IMR-90 (cell line): Measurements from ENCODE around the gene CYRIA. TPM values are rescaled to one million over a fixed set of nuclear protein-coding genes. Genes with fewer than 3 reads are reported as not detected.

Source experiments
- ATAC-seq: fragments of 200-7000 bp; cut with Tn5 transposase; 2 replicates; pipeline ENCODE4 v1.9.1; 2020; ENCODE audit warnings: low read depth, mild to moderate bottlenecking, moderate library complexity
- BruUV-seq: library from RNA; stranded (reverse); fragments of 400-500 nt; replicated peaks from 2 replicates; lab custom pipeline; 2021; lab: Mats Ljungman, UMichigan
- CTCF ChIA-PET: fragments of 300-600 bp; formaldehyde crosslinking; extraction: SDS; loops from one replicate; lab custom pipeline; 2021; ENCODE audit warnings: antibody characterized with exemption; lab: Yijun Ruan, JAX
- POLR2A ChIA-PET: fragments of 300-600 bp; sonication (Branson Sonifier 250); formaldehyde crosslinking; loops from one replicate; lab custom pipeline; 2022; ENCODE audit warnings: antibody characterized with exemption; ENCODE audit not compliant: unreplicated experiment; lab: Charles Lee
- DNase-seq: peaks from one replicate; pipeline ENCODE4 v3.0.0; 2013
- H2AFZ ChIP-seq: replicated peaks from 2 replicates; pipeline ENCODE3; 2013; ENCODE audit warnings: low read length, mild to moderate bottlenecking; ENCODE audit not compliant: poor library complexity
- H2AK5ac ChIP-seq: 2 replicates; pipeline ENCODE4 v1.6.1; 2013; ENCODE audit warnings: low read depth, low read length, inconsistent platforms
- H2AK9ac ChIP-seq: replicated peaks from 2 replicates; pipeline ENCODE3; 2013; ENCODE audit warnings: mild to moderate bottlenecking, low read depth, low read length, moderate library complexity; ENCODE audit not compliant: poor library complexity
- H2BK120ac ChIP-seq: 2 replicates; pipeline ENCODE4 v1.6.1; 2013; ENCODE audit warnings: low read depth, low read length, inconsistent platforms
- H2BK15ac ChIP-seq: 3 replicates; pipeline ENCODE4 v1.6.1; 2013; ENCODE audit warnings: low read depth, low read length, inconsistent platforms
- H2BK20ac ChIP-seq: 2 replicates; pipeline ENCODE4 v1.6.1; 2013; ENCODE audit warnings: low read depth, mild to moderate bottlenecking, inconsistent platforms, low read length, moderate library complexity
- H2BK5ac ChIP-seq: 2 replicates; pipeline ENCODE4 v1.6.1; 2013; ENCODE audit warnings: mild to moderate bottlenecking, low read depth, low read length, inconsistent platforms; ENCODE audit not compliant: poor library complexity, severe bottlenecking
- H3K14ac ChIP-seq: replicated peaks from 2 replicates; pipeline ENCODE4 v1.6.1; 2013; ENCODE audit warnings: low read depth, low read length, inconsistent platforms
- H3K18ac ChIP-seq: 2 replicates; pipeline ENCODE4 v1.6.1; 2013; ENCODE audit warnings: low read depth, low read length, control low read depth
- H3K23ac ChIP-seq: 2 replicates; pipeline ENCODE4 v1.6.1; 2013; ENCODE audit warnings: low read depth, low read length, inconsistent platforms
- H3K27ac ChIP-seq: 2 replicates; pipeline ENCODE4 v1.5.1; 2013; ENCODE audit warnings: mild to moderate bottlenecking, control low read depth, low read length; ENCODE audit not compliant: insufficient read depth
- H3K27me3 ChIP-seq: 2 replicates; pipeline ENCODE4 v1.6.1; 2013; ENCODE audit warnings: low read length; ENCODE audit not compliant: control insufficient read depth, insufficient read depth
- H3K36me3 ChIP-seq: 2 replicates; pipeline ENCODE4 v1.6.1; 2013; ENCODE audit warnings: low read length, mixed read lengths; ENCODE audit not compliant: control insufficient read depth, insufficient read depth
- H3K4ac ChIP-seq: 2 replicates; pipeline ENCODE4 v1.6.1; 2013; ENCODE audit warnings: low read depth, low read length, inconsistent platforms
- H3K4me1 ChIP-seq: 2 replicates; pipeline ENCODE4 v1.6.1; 2013; ENCODE audit warnings: low read length, mixed read lengths; ENCODE audit not compliant: control insufficient read depth, insufficient read depth
- H3K4me2 ChIP-seq: 2 replicates; pipeline ENCODE4 v1.6.1; 2013; ENCODE audit warnings: low read depth, mild to moderate bottlenecking, control low read depth, low read length, moderate library complexity
- H3K4me3 ChIP-seq: 2 replicates; pipeline ENCODE4 v1.5.1; 2013; ENCODE audit warnings: low read depth, mild to moderate bottlenecking, control low read depth, low read length, moderate library complexity; ENCODE audit not compliant: insufficient read depth
- H3K56ac ChIP-seq: 2 replicates; pipeline ENCODE4 v1.6.1; 2013; ENCODE audit warnings: low read length, inconsistent platforms; ENCODE audit not compliant: insufficient read depth; ENCODE audit errors: extremely low read depth
- H3K79me1 ChIP-seq, 2 experiments: 2 replicates each; pipeline ENCODE4 v1.6.1; 2013; ENCODE audit warnings: low read length in 2 of 2, inconsistent platforms in 1 of 2, low read depth in 1 of 2
- H3K9ac ChIP-seq: 2 replicates; pipeline ENCODE4 v1.6.1; 2013; ENCODE audit warnings: low read depth, low read length, control low read depth
- H3K9me1 ChIP-seq: 2 replicates; pipeline ENCODE4 v1.6.1; 2013; ENCODE audit warnings: low read length, inconsistent platforms; ENCODE audit not compliant: insufficient read depth
- H3K9me3 ChIP-seq: 2 replicates; pipeline ENCODE4 v1.6.1; 2013; ENCODE audit warnings: low read length; ENCODE audit not compliant: control insufficient read depth, insufficient read depth
- H4K20me1 ChIP-seq: 2 replicates; pipeline ENCODE4 v1.6.1; 2013; ENCODE audit warnings: low read length, inconsistent platforms; ENCODE audit not compliant: insufficient read depth
- H4K5ac ChIP-seq: 2 replicates; pipeline ENCODE4 v1.6.1; 2013; ENCODE audit warnings: mild to moderate bottlenecking, low read depth, low read length, control low read depth
- H4K8ac ChIP-seq, 2 experiments: 2 replicates each; pipeline ENCODE4 v1.6.1; 2013; ENCODE audit warnings: low read depth in 2 of 2, low read length in 2 of 2, control low read depth in 1 of 2, inconsistent platforms in 1 of 2
- H4K91ac ChIP-seq: 2 replicates; pipeline ENCODE4 v1.6.1; 2013; ENCODE audit warnings: low read depth, low read length, inconsistent platforms; ENCODE audit not compliant: insufficient read depth
- BHLHE40 ChIP-seq: fragments of 150-350 bp; IDR thresholded peaks from 2 replicates; pipeline ENCODE4 v1.6.1; 2016; ENCODE audit warnings: mild to moderate bottlenecking, low read depth, low read length
- CEBPB ChIP-seq: IDR thresholded peaks from 2 replicates; pipeline ENCODE4 v1.6.1; 2012; ENCODE audit warnings: low read depth, low read length, improper control_type of control experiment
- CHD1 ChIP-seq: IDR thresholded peaks from 2 replicates; pipeline ENCODE4 v1.6.1; 2012; ENCODE audit warnings: low read depth, low read length, improper control_type of control experiment
- FOS ChIP-seq: fragments of 150-350 bp; IDR thresholded peaks from 2 replicates; pipeline ENCODE4 v1.6.1; 2016; ENCODE audit warnings: low read depth, low read length
- MAFK ChIP-seq: IDR thresholded peaks from 2 replicates; pipeline ENCODE4 v1.6.1; 2012; ENCODE audit warnings: low read depth, low read length, improper control_type of control experiment
- MAZ ChIP-seq: IDR thresholded peaks from 2 replicates; pipeline ENCODE4 v1.6.1; 2012; ENCODE audit warnings: low read depth, mild to moderate bottlenecking, low read length, improper control_type of control experiment, moderate library complexity, borderline replicate concordance
- MXI1 ChIP-seq: IDR thresholded peaks from 2 replicates; pipeline ENCODE4 v1.6.1; 2012; ENCODE audit warnings: low read depth, mild to moderate bottlenecking, low read length, moderate library complexity, borderline replicate concordance
- NFE2L2 ChIP-seq: fragments of 150-350 bp; IDR thresholded peaks from 2 replicates; pipeline ENCODE4 v1.6.1; 2016; ENCODE audit warnings: low read depth, mild to moderate bottlenecking, low read length
- POLR2A ChIP-seq: IDR thresholded peaks from 2 replicates; pipeline ENCODE4 v1.6.1; 2012; ENCODE audit warnings: mild to moderate bottlenecking, low read depth, low read length
- RAD21 ChIP-seq: IDR thresholded peaks from 2 replicates; pipeline ENCODE4 v1.6.1; 2012; ENCODE audit warnings: low read length, improper control_type of control experiment
- RCOR1 ChIP-seq: IDR thresholded peaks from 2 replicates; pipeline ENCODE4 v1.6.1; 2012; ENCODE audit warnings: mild to moderate bottlenecking, low read length, improper control_type of control experiment; ENCODE audit not compliant: insufficient replicate concordance
- RFX5 ChIP-seq: IDR thresholded peaks from 2 replicates; pipeline ENCODE4 v1.8.0; 2012; ENCODE audit warnings: low read depth, mild to moderate bottlenecking, low read length, moderate library complexity
- SMC3 ChIP-seq: fragments of 150-350 bp; IDR thresholded peaks from 2 replicates; pipeline ENCODE4 v1.6.1; 2016; ENCODE audit warnings: low read depth, mild to moderate bottlenecking, antibody characterized with exemption, low read length, moderate library complexity
- WGBS, 2 experiments: methylation state at CpG; one replicate each; pipeline versions ENCODE4 v1.1.5 to v1.1.7; 2013; ENCODE audit warnings: missing lambda C conversion rate in 2 of 2; ENCODE audit not compliant: insufficient read length in 1 of 2; ENCODE audit errors: extremely low coverage in 2 of 2; 5-methylcytosine and 5-hydroxymethylcytosine counted together
- dilution Hi-C: fragments of 300-500 bp; cut with HindIII; formaldehyde crosslinking; loops from one replicate; pipeline ENCODE4 v1.14.3; 2018; ENCODE audit warnings: low sequenced_read_pairs; ENCODE audit not compliant: unreplicated experiment
- in situ Hi-C: fragments of 300-500 bp; cut with MboI; formaldehyde crosslinking; loops from 3 replicates; pipeline ENCODE4 v1.14.3; 2019; ENCODE audit warnings: low sequenced_read_pairs, inconsistent platforms, mixed read lengths
- intact Hi-C: fragments of 100-400 bp; cut with micrococcal nuclease; formaldehyde crosslinking; loops from 2 replicates; pipeline ENCODE4 v1.10.0; 2022
- polyA plus RNA-seq, 3 experiments: library from polyadenylated mRNA; depleted of rRNA; stranded (reverse); fragments of >200 nt; gene quantifications; 2 replicates each; pipeline ENCODE4 v1.2.3, GENCODE V29; 2012; ENCODE audit warnings: low replicate concordance in 1 of 3
- total RNA-seq: library from RNA; depleted of rRNA; stranded (reverse); fragments of >200 nt; gene quantifications from 2 replicates; pipeline ENCODE4 v1.2.3, GENCODE V29; 2012
- TF ChIP-seq, protein P1 (sequence below): conservative IDR thresholded peaks from 2 replicates; pipeline ENCODE4 v1.5.1; 2012; ENCODE audit warnings: mild to moderate bottlenecking, low read depth, low read length, improper control_type of control experiment
- TF ChIP-seq, protein P2 (sequence below): fragments of 150-350 bp; IDR thresholded peaks from 2 replicates; pipeline ENCODE4 v1.6.1; 2016; ENCODE audit warnings: low read depth, mild to moderate bottlenecking, low read length, moderate library complexity, borderline replicate concordance
- TF ChIP-seq, protein P3 (sequence below): fragments of 150-350 bp; IDR thresholded peaks from 2 replicates; pipeline ENCODE4 v1.6.1; 2017; ENCODE audit warnings: mild to moderate bottlenecking, antibody characterized with exemption, low read length, low read depth

Gene CYRIA
- total and polyA plus RNA-seq, 2 of the 4 experiments (the other 2 are of a cell fraction), result 1.7 to 3.8 TPM

- no peak overlapping the region for H2BK15ac ChIP-seq
- H4K5ac ChIP-seq, result no peak overlapping the region
- in situ Hi-C loops (no loop called here), dilution Hi-C loops (no loop called here), intact Hi-C loops (no loop called here)
- H2BK5ac ChIP-seq, result no peak overlapping the region
- H4K20me1 ChIP-seq, result no peaks in the 10 kb centered on the region
- H4K8ac ChIP-seq, result no peak overlapping the region
- H3K27ac ChIP-seq, result no peak overlapping the region
- ChIA-PET POLR2A (no interaction called here), CTCF (interaction anchor here (1.2 kb wide), 1 partner anchor 12 kb away, joined by 4 read pairs; no protein-coding TSS in a partner anchor)
- no peak overlapping the region for H4K91ac ChIP-seq
- H3K79me1 ChIP-seq, result no peaks in the 10 kb centered on the region
- no TSS peak for BruUV-seq
- H2BK20ac ChIP-seq, result no peak overlapping the region
- H3K27me3 ChIP-seq, result no peaks in the 10 kb centered on the region
- peaks cover 14% of the 10 kb centered on the region for H3K4me1 ChIP-seq
- H2AK9ac ChIP-seq, result no peak overlapping the region
- H3K4ac ChIP-seq, result no peak overlapping the region
- no peak overlapping the region for H3K23ac ChIP-seq
- H3K18ac ChIP-seq, result no peak overlapping the region
- no peaks in the 10 kb centered on the region for H3K9me3 ChIP-seq
- WGBS, 2 experiments, result no CpG with 5 or more reads among the region's 1 CpG
- no peak for TF ChIP-seq BHLHE40
- TF ChIP-seq MAFK, result no peak
- TF ChIP-seq NFE2L2, result no peak
- no peak for TF ChIP-seq SMC3
- no peak for TF ChIP-seq RAD21
- TF ChIP-seq CEBPB, result no peak
- TF ChIP-seq, protein P1, sequence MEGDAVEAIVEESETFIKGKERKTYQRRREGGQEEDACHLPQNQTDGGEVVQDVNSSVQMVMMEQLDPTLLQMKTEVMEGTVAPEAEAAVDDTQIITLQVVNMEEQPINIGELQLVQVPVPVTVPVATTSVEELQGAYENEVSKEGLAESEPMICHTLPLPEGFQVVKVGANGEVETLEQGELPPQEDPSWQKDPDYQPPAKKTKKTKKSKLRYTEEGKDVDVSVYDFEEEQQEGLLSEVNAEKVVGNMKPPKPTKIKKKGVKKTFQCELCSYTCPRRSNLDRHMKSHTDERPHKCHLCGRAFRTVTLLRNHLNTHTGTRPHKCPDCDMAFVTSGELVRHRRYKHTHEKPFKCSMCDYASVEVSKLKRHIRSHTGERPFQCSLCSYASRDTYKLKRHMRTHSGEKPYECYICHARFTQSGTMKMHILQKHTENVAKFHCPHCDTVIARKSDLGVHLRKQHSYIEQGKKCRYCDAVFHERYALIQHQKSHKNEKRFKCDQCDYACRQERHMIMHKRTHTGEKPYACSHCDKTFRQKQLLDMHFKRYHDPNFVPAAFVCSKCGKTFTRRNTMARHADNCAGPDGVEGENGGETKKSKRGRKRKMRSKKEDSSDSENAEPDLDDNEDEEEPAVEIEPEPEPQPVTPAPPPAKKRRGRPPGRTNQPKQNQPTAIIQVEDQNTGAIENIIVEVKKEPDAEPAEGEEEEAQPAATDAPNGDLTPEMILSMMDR, result no peak
- TF ChIP-seq, protein P2, sequence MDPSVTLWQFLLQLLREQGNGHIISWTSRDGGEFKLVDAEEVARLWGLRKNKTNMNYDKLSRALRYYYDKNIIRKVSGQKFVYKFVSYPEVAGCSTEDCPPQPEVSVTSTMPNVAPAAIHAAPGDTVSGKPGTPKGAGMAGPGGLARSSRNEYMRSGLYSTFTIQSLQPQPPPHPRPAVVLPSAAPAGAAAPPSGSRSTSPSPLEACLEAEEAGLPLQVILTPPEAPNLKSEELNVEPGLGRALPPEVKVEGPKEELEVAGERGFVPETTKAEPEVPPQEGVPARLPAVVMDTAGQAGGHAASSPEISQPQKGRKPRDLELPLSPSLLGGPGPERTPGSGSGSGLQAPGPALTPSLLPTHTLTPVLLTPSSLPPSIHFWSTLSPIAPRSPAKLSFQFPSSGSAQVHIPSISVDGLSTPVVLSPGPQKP, result no peak
- TF ChIP-seq, protein P3, sequence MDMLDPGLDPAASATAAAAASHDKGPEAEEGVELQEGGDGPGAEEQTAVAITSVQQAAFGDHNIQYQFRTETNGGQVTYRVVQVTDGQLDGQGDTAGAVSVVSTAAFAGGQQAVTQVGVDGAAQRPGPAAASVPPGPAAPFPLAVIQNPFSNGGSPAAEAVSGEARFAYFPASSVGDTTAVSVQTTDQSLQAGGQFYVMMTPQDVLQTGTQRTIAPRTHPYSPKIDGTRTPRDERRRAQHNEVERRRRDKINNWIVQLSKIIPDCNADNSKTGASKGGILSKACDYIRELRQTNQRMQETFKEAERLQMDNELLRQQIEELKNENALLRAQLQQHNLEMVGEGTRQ, result no peak
- no peak for TF ChIP-seq FOS
- no peak for TF ChIP-seq MXI1
- TF ChIP-seq RCOR1, result no peak
- no peak for TF ChIP-seq MAZ
- no peak for TF ChIP-seq RFX5
- no peak for TF ChIP-seq POLR2A
- TF ChIP-seq CHD1, result no peak
- H2BK120ac ChIP-seq, result no peak overlapping the region
- DNase-seq, result no peak
- H3K9ac ChIP-seq, result no peak overlapping the region
- no peak for ATAC-seq
- no peaks in the 10 kb centered on the region; the same call in 1 of the 2 replicates for H3K36me3 ChIP-seq
- no peak overlapping the region for H3K56ac ChIP-seq
- no peak overlapping the region for H2AK5ac ChIP-seq
- peaks cover 2% of the 10 kb centered on the region; the same call in 1 of the 2 replicates for H3K9me1 ChIP-seq
- H3K14ac ChIP-seq, result no peak overlapping the region
- no peak overlapping the region for H2AFZ ChIP-seq
- no peak overlapping the region for H3K4me3 ChIP-seq
- H3K4me2 ChIP-seq, result no peak overlapping the region
Observed at GRCh38 chr2:16637304-16637703, 28.3 kb downstream of the CYRIA start.
